ENCODE data around the gene CFAP410. TPM values are rescaled to one million over a fixed set of nuclear protein-coding genes. Genes with fewer than 3 reads are reported as not detected.

Gene CFAP410
- total and polyA plus RNA-seq, 2 of the 13 experiments (the other 11 are each of a cell fraction or from before 2014, with no cell fraction given): 8.0 to 20.1 TPM

GRCh38 chr21:44290327-44291077, 48.7 kb downstream of the CFAP410 start (continued):
- no peak for TF ChIP-seq PAXIP1 (CRISPR knock-in tag; conservative IDR thresholded peaks at IDR 0.05)
- no peak for TF ChIP-seq ZNF292 (CRISPR knock-in tag; IDR thresholded peaks at IDR 0.05; ENCODE audit: borderline replicate concordance, low read depth)
- no peak for TF ChIP-seq ZNF577 (CRISPR knock-in tag; IDR thresholded peaks at IDR 0.05; ENCODE audit: borderline replicate concordance, low read depth)

- H4K20me1 ChIP-seq (ENCODE audit: insufficient read depth, low read length): no peaks in the 10 kb centered on the region
- intact Hi-C loops (cut with micrococcal nuclease; ENCODE audit: unreplicated experiment) (no loop called here), in situ Hi-C loops (cut with HindIII; ENCODE audit: extremely low pct_ligation_motif_present, low pct_unique_long_range_greater_than_20kb) (no loop called here)
- 0% methylated on average over 6 of the region's 24 CpGs for WGBS (ENCODE audit: low lambda C conversion rate)
- H3K4me2 ChIP-seq (ENCODE audit: low read depth, low read length): no peak overlapping the region
- DNase-seq (ENCODE audit: low spot score) (no peak), FAIRE-seq (no peak), ATAC-seq (no peak)
- H3K4me3 ChIP-seq (replicated peaks in 1 of 3; ENCODE audit: insufficient read depth in 1 of 3, low read depth in 2 of 3, low read length in 3 of 3): no peak overlapping the region
- H3K27ac ChIP-seq (ENCODE audit: extremely low read length, insufficient read depth, low read length): no peak overlapping the region
- CTCF ChIA-PET (ENCODE audit: low intra/inter-chr PET ratio, low total read pairs): no interaction called here
- no peak overlapping the region for H3K9ac ChIP-seq (ENCODE audit: insufficient read depth, low read depth, low read length)
- no peaks in the 10 kb centered on the region for H3K79me2 ChIP-seq (ENCODE audit: insufficient read depth, low read length)
- no TSS peak for BruUV-seq (replicated peaks)
- no peak overlapping the region for H2AFZ ChIP-seq (ENCODE audit: low read length)
- H3K9me3 ChIP-seq (ENCODE audit: low read length): no peaks in the 10 kb centered on the region
- no peaks in the 10 kb centered on the region for H3K36me3 ChIP-seq (replicated peaks in 1 of 2; ENCODE audit: control insufficient read depth in 1 of 2, insufficient read depth in 2 of 2, low read length in 2 of 2)
- peaks cover 6 to 57% of the 10 kb centered on the region in 2 experiments for H3K27me3 ChIP-seq (ENCODE audit: control insufficient read depth in 1 of 2, insufficient read depth in 2 of 2, low read length in 2 of 2)
- POLR2A ChIA-PET: no interaction called here
- H3K4me1 ChIP-seq (ENCODE audit: insufficient read depth, low read length): peaks cover 3% of the 10 kb centered on the region; the same call in 1 of the 2 replicates
- TF ChIP-seq TBP (CRISPR knock-in tag; IDR thresholded peaks at IDR 0.05) (no peak), U2AF1 (optimal IDR thresholded peaks at IDR 0.05; ENCODE audit: low read depth, low read length) (no peak), USF2 (IDR thresholded peaks at IDR 0.05; ENCODE audit: low read depth, low read length) (no peak), USF2 (CRISPR knock-in tag; IDR thresholded peaks at IDR 0.05; ENCODE audit: borderline replicate concordance) (no peak), ELK4 (CRISPR knock-in tag; IDR thresholded peaks at IDR 0.05; ENCODE audit: borderline replicate concordance) (no peak), MTA1 (CRISPR knock-in tag; IDR thresholded peaks at IDR 0.05; ENCODE audit: borderline replicate concordance) (no peak), NCOA1 (CRISPR knock-in tag; IDR thresholded peaks at IDR 0.05) (no peak), DMTF1 (CRISPR knock-in tag; IDR thresholded peaks at IDR 0.05) (no peak), ETV5 (CRISPR knock-in tag; IDR thresholded peaks at IDR 0.05; ENCODE audit: borderline replicate concordance) (no peak)
Measured at GRCh38 chr21:44289381-44290010, 49.7 kb downstream of the CFAP410 start.
